Embryonic facial prominence (tissue), 1 donor: ENCODE results near the gene CTDP1.

Experiments
- DNase-seq: peaks from one replicate; pipeline ENCODE4 v3.0.0-alpha.2; 2016; ENCODE audit errors: extremely low spot score

CTDP1 gene

DNA sequence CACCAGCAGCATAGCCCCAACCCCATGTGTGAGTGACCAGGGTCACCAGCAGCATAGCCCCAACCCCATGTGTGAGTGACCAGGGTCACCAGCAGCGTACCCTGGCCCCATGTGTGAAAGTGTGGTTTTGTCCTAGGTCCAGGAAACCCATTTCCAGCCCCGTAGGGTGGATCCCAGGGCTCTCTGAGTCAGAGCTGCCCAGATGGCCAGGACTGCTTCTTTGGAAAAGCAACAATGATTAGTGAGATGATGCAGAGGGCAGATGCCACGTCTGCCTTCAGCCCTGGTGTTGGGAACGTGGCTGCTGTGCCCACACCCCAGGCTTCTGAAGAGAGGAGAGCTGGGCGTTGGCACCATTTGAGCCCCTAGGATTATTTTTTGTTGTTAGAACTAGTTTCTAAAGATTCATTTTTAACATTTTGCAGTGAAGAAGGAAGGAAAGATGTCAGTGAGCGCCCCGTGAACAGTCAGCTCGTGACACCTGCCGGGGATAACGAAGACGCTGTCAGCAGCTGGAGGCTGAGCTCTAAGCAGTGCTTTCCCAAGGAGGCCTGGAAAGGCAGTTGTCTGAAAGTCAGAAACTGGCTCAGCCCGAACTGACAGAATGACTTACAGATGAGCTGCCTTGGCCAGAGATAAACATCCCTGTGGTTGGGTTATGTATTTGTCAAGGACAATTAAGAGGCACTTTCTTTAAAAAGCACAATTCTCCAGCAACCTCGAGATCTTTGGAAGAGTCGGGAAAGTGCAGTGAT, 86.1 kb downstream of the CTDP1 start:
- DNase-seq, result no peak

DNA sequence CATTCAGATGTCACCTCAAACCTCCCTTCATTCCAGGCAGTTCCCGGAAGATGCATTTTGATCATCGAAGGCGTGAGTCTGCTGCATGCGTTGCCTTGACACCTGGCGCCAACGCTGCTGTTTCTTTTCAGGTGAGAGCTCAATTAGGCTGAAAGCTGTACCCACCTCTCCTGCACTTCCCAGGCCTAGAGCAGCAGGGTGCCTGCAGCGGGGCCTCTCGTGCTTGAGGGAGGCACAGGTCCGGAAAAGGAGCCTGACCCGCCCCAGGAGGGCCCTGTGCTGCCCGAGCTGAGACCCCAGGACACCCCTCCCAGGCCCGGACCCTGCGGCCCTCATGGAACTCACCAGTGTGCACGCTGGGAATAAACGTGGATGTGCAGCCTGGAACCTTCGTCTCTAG, 86.7 kb downstream of the CTDP1 start:
- DNase-seq, result no peak

DNA sequence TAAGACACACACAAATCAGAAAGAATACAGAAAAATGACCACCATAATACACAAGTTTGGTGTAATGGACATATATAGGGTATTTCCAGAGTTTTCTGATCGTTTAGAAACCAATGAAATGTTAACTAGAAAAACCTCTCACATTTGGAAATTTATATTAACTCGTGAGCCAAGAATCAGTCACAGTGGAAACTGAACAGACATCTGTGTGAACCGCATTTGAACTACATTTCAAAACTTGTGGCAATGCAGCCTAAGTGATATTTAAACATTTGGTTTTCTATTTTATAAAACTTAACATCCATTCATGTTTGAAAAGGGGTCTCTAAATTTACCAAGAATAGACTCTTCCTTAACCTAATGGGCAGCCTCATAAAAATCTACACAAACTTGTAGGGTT, 89.1 kb downstream of the CTDP1 start:
- no peak for DNase-seq

DNA sequence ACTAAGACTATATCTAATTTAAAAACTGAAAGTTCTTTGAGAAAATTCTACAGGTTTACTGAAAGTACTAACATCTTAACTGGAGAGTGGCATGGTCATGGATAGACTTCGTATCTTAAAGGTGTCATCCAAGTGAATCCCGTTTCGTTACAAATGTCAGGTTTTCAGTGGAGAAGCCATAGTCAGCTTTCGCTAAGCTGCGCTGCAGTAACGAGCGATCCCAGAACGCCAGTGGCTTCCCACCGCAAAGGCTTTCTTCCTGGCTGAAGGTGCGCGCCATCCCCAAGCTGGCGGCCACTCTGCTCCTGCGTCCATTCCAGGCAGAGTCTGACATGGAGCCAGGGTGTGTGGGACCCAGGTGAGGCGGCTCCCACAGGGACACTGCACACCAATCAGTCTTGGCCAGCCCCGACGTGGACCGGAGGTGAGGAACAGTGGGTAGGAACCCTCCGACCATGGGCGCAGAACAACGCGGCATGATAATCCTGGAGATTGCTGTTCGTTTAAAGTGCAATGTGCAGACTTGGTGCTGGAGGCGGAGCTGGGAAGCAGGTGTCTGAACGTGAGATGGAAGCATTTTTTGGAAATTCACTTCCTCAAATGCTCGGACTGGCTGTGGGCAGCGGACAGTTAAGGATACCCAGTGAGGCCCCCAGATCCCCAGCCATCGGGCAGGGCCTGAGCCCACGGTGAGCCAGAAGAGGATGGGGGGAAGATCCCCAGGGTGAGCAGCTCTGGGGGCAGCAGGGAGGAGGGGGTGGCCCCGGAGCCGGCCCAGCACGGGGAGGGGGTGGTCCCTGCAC, 90.3 kb downstream of the CTDP1 start:
- no peak for DNase-seq

DNA sequence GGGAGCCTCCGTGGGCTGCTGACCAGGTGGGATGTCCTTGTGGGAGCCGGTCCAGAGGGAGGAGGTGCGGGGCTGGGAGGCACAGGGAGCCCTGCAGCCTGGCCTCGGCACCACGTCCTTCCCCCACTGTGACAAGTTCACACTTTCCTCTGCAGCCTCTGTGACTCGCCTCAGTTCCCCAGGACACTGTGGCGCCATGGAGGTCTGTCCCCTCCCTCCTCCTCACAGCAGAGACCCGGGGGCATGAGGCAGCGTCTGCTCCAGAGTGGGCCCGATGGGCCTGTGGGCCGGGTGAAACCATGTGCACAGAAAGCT, 90.9 kb downstream of the CTDP1 start:
- DNase-seq, result no peak

DNA sequence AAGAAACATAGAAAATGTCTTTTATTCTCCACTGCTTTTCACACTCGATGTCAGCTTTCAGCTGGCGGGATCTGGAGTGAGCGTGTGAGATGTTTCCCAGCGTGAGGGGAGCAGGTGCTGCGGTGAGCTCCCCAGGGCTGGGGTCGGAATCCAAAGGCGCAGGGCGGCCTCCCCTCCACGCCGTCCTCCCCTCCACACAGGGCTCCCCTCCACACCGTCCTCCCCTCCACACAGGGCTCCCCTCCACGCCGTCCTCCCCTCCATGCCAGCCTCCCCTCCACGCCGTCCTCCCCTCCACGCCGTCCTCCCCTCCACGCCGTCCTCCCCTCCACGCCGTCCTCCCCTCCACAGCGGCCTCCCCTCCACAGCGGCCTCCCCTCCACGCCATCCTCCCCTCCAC, 91.2 kb downstream of the CTDP1 start:
- no peak for DNase-seq

DNA sequence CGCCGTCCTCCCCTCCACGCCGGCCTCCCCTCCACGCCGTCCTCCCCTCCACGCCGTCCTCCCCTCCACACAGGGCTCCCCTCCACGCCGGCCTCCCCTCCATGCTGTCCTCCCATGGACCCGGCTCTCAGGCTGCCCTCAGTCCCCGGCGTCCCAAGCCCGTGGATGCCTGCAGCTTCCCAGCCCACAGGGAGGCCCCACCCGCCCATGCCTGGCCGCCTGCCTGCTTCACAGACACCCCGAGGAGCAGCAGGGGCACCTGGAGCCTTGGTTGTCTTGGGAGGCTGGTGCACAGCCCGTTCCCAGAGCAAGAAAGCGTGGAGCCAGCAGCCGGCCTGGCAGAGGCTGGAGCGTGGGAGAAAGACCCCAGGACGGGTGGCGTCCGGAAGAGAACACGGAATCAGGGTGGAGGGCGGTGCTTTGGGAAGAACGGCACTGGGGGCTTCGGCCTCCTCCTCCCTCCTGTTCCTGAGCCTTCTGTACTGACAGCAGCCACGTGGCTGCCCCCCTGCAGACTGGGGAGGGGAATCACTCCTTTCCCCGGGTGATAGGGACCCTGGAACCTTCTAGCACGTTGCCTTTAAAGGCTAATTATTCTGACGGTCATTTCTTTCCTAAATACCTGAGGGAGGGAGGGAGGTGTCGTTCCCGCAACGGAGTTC, 92.0 kb downstream of the CTDP1 start:
- no peak for DNase-seq

DNA sequence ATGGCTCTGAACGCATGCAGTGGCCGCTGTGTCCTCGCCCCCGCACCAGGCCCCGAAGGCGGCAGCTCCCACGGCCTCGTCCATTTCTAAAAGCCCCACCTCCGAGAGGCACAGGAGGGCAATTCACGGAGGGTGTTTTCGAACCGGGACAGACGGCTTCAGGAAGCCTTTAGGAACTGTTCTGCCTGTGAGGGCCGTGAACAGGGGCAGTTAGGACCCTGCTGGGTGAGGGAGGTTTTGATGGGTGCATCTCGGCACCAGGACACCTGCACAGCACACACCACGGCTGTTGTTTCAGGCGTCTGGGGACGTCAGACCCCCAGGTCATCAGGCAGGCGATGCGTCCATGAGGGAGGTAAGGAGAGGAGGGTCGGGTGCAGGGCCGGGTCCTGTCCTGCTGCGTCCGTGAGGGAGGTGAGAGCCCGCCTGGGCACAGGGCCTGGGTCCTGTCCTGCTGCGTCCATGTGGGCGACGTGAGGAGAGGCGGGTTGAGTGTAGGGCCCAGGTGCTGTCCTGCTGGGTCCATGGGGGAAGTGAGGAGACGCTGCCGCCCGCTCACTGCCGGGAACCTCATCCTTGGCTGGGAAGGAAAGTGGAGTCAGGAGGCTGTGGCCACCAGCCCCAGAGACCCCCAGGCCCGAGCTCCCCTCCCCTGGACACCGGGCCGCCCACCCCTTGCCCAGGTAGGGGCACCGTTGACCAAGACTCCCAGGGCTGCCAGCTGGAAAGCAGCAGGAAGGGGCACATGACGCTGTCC, 92.7 kb downstream of the CTDP1 start:
- no peak for DNase-seq

DNA sequence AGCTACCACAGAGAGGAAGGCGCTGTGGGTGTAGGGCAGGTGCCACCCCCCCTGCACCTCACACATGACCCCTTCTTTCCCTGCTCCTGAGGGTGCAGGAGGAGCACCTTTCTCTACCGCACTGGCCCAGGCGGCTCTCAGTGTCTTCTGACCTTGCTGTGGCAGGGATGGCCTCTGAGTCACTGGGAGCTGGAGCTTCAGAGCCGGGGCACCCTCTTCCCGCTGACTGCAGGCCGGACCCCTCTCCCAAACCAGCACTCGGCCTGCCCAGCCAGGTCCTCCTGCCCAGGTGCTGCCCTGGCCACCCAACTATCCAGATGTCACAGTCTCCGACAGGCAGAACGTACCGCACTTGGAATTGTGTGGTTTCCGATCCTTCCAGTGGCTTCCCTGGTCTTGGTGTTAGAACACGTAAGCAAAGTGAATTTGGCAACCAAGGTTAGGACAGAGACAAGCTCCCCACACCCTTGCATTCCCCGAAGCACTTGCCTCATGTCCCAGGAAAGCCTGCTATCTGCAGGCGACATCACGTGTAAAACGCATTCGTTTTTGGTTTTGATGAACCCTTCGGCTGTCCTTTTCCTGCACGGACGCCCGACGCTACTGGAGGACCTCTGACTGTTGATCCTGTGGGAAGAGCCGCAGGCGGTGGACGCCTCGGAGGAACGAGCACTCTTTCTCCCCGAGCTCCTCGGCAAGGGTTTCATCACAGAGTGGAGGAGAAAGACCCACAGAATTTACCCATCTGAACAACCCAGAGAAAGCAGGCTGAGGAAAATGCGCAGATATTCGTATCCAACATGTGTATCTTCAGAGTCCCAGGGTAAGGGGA, 93.5 kb downstream of the CTDP1 start:
- DNase-seq, result no peak

DNA sequence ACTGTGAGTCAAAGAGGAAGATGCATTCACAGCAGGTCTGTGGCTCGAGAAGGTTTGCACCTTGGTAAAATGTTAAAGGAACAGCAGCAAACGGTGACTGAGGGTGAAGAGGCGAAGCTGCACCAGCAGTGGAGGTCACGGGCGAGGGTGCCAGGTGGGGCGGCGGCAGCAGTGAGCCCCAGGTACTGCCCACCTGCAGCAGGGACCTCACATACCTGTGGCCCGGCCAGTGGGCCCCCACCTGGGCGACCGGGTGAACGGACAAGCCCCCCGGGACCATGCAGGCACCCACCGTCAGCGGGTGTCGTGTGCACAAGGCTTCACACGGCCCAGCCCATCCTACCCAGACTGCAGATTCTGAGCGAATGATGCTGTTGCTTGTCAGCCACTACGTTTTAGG, 94.5 kb downstream of the CTDP1 start:
- no peak for DNase-seq

DNA sequence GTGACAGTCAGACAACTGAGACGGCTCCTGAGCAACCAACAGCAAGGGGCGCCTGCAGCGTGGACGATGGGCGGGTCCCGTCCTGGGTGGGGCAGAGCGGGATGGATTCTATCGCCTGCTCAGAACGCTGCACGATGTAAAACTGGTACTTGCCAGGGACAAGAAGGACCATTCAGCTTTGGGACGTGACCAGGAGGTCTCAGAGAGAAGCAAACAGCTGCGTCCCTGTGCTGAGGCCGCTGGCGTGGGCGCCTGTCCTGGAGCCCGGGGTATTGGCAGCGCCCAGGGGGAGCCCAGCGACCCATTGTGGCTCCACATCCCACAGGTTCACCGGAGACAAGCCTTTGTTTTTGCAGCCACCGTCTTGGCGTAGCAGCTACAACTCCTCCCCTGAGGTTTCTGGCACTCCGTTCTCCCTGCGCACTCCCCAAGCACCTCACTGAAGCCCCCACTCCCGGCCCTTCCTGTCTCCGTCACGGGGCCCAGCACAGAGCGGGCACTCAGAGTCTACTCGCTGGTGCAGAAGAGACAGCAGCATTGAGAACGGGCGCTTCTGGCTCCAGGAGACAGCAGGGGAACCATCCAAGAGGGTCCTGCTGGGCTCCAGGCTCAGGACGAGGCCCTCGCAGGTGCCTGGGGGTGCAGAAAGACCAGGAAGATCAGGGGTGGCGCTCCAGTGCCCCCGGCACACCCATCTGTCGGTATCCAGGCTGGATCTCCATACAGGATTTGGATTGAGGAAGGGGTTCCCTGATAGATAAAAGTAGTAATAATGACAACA, 96.0 kb downstream of the CTDP1 start:
- no peak for DNase-seq

DNA sequence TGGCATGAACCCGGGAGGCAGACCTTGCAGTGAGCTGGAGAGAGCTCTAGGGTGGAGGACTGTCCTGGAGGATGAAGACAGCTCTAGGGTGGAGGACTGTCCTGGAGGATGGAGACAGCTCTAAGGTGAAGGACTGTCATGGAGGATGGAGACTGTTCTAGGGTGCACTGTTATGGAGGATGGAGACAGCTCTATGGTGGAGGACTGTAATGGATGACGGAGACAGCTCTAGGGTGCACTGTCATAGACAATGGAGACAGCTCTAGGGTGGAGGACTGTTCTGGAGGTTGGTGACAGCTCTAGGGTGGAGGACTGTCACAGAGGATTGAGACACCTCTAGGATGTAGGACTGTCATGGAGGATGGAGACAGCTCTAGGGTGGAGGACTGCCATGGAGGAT, 97.1 kb downstream of the CTDP1 start:
- no peak for DNase-seq

DNA sequence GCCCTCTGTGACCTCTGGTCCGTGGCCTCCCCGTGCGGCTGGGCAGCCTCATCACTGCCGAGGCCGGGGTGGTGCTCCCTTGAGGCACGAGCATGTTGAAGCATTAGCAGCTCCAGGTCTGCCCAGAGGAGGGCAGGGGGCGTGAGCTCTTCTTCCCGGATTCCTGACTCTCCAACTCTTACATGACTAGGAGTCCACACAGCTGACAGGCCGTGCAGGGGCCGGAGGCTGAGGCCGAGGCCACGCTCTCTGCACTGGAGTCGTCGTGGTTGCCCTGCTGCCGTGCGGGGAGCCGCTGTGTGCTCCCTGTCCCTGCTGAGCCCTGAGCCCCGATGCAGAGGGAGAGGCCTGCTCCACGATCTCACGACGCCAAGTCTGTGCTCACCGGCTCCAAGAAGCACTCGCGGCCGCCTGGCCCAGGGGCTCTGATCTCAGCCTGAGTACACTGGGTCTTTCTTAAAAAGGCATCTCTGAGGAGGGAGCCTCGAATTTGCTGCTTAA, 98.7 kb downstream of the CTDP1 start:
- no peak for DNase-seq

DNA sequence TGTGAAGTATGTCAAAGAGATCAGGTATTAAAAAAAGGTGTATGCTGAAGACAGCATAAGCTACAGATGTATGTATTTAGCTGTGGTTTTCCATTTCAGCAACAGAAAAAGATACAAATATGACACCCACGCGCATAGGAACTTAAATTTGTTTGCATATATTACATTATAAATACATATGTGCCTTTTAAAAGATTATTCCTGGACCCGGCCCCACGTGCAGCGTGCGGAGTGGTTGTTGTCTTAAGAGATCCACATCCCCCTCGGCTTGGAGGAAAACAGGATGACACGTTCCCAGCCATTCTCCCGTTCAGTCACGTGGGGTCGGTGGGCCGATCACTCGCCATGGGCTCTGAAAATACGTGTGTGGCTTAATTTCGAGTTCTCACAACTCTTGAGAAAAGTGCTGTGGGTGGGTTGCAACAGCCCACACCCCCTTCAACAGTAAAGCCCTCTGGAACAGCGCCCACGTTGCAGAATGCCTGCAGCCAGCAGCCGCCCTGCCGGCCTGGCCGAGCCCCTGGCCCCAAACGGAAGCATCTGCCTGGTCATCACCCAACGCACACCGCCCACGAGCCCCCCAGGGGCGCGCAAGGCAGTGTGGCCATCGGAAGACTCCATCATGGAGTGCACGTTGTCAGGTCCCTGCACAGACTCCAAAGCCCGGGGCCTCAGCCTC, 99.6 kb downstream of the CTDP1 start:
- DNase-seq, result no peak

DNA sequence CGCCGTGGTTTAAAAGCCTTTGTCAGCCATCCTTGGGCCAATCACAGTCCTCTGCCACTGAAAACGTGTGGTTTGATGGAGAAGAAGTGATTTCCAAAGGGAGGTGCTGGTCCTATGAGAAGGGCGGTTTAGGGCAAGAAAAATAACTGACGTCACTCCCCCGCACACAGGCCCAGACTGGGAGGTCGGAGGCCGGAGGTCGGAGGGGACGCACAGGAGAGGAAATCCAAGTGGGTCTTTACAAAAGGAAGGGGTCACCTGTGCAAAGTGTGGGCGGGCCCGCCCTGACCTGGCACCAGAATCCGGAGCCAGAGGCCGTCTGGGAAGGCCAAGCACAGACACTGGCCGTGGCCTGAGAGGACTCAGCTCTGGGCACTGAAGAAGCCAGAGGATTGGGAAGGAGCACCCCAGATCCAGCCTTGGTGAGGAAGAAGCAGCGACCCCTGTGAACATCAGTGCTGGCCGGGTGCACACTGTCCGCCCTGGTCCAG, 100.1 kb downstream of the CTDP1 start:
- no peak for DNase-seq

DNA sequence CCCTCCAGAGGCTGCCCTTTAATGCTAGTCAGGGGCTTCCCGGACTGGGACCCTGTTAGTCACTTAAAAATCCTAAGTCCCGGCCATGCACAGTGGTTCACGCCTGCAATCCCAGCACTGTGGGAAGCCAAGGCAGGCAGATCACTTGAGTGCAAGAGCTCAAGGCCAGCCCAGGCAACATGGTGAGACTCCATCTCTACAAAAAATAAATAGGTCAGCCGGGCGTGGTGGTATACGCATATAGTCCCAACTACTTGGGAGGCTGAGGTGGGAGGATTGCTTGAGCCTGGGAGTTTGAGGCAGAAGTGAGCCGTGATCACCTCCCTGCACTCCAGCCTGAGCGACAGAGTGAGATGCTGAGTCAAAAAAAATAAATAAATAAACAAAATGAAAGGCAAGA, 100.9 kb downstream of the CTDP1 start:
- no peak for DNase-seq

DNA sequence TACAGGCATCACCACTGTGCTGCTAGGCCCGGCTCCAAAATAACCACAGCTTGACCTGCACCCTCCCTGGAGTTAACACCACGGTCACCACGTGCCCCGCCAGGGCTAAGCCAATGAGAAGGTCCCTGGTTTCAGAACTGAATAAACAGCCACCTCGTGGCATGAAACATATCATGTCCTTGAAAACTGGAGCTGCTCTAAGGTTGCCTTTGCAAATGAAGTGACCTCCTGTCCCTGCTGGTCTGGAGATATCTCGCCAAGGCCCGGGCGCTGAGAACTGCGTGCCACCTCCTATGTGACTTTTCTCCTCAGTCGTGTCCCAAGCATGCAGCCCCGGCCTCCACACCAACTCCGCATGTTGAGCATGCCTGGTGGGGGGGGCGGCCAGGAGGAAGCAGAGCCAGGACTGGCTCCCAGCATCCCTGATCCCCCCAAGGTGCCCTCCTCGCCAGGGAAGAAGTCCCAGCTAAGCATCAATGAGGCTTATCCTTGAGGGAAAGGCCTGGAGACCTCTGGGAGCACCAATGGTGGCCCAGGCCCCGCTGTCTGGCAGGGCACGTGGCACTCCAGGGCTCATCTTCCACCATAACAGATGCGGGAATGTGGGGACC, 101.8 kb downstream of the CTDP1 start:
- DNase-seq, result no peak

DNA sequence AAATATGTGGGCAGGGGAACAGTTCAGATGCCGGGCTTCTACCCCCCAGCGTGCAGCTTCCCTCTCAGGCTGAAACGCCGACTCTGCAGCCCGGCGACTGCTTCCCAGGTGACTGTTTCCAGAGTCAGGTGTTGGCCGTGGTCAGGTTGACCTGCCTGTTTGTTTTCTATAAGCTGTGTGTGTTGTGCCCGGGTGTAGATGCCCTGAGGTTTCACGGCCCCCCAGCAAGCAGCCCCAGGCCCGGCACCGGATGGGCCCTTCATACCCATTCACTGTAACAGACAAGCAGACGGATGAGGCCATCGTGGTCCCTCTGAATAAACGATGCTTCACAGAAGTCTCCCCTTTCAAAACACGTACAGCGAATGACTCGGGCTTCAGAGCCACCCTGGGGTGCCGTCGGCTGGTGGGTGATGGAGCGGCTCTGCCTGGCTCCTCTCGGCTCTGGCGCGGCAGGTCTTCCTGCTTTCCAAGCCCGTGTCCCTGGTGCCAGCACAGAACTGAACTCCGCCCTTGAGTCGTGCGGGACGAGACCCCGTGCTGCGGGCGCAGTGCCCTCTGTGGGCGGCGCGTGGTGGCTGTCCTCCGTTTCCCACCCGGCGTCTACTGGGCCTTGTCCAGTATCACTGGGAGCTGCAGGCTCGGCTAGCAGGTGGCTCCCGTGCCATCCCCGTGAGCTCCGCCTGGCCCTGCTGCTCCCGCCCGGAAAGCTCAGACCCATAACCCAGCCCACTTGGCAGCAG, 103.1 kb downstream of the CTDP1 start:
- no peak for DNase-seq
